HepG2 (cell line): ENCODE data around the gene NDE1. TPM values are rescaled to one million over a fixed set of nuclear protein-coding genes. Genes with fewer than 3 reads are reported as not detected.

Experiments used
- ARNT ChIP-seq: fragments of 450-650 bp; IDR thresholded peaks from 2 replicates; pipeline ENCODE4 v1.6.1; 2017
- CREBL2 ChIP-seq: sonication (generic); formaldehyde crosslinking; IDR thresholded peaks from 2 replicates; pipeline ENCODE4 v1.8.1; 2023; ENCODE audit warnings: missing genetic modification reagents, mild to moderate bottlenecking, borderline replicate concordance
- ELK4 ChIP-seq: sonication (generic); formaldehyde crosslinking; IDR thresholded peaks from 2 replicates; pipeline ENCODE4 v1.9.0; 2021; ENCODE audit warnings: missing genetic modification reagents, borderline replicate concordance
- ETV5 ChIP-seq: IDR thresholded peaks from 2 replicates; pipeline ENCODE4 v1.6.1; 2018; ENCODE audit warnings: missing biosample characterization, missing genetic modification reagents, inconsistent platforms, borderline replicate concordance
- FOXK2 ChIP-seq: fragments of 450-650 bp; IDR thresholded peaks from 2 replicates; pipeline ENCODE4 v1.6.1; 2016
- KAT7 ChIP-seq: IDR thresholded peaks from 2 replicates; pipeline ENCODE4 v1.6.1; 2018; ENCODE audit warnings: borderline replicate concordance, missing compliant biosample characterization
- MED1 ChIP-seq: sonication (generic); formaldehyde crosslinking; IDR thresholded peaks from 2 replicates; pipeline ENCODE4 v1.4.0; 2020; ENCODE audit warnings: missing genetic modification reagents
- NAIF1 ChIP-seq: sonication (generic); formaldehyde crosslinking; IDR thresholded peaks from 2 replicates; pipeline ENCODE4 v1.5.0; 2020; ENCODE audit warnings: mild to moderate bottlenecking, missing genetic modification reagents, borderline replicate concordance
- SOX5 ChIP-seq: IDR thresholded peaks from 2 replicates; pipeline ENCODE4 v1.6.1; 2016; ENCODE audit warnings: borderline replicate concordance
- SRSF4 ChIP-seq: fragments of 200-400 bp; formaldehyde crosslinking; IDR thresholded peaks from one replicate; pipeline ENCODE4 v1.6.1; 2018; ENCODE audit warnings: mild to moderate bottlenecking, low read depth, low read length, moderate library complexity; ENCODE audit not compliant: poor library complexity, severe bottlenecking
- ZHX2 ChIP-seq, 2 experiments: sonication (generic) in 1 of 2; formaldehyde crosslinking in 1 of 2; IDR thresholded peaks; 2 replicates each; pipeline versions ENCODE4 v1.6.1 to v1.9.0; 2014 to 2022; ENCODE audit warnings: antibody characterized with exemption in 1 of 2, borderline replicate concordance in 1 of 2, inconsistent platforms in 1 of 2, low read depth in 1 of 2, missing genetic modification reagents in 1 of 2
- ZNF207 ChIP-seq: fragments of 450-650 bp; IDR thresholded peaks from 2 replicates; pipeline ENCODE4 v1.6.1; 2016; ENCODE audit warnings: antibody characterized with exemption, borderline replicate concordance
- ZNF225 ChIP-seq: sonication (generic); formaldehyde crosslinking; IDR thresholded peaks from 2 replicates; pipeline ENCODE4 v1.4.0; 2020; ENCODE audit warnings: mild to moderate bottlenecking, missing genetic modification reagents
- ZNF724P ChIP-seq: sonication (generic); formaldehyde crosslinking; IDR thresholded peaks from 2 replicates; pipeline ENCODE4 v1.8.0; 2022; ENCODE audit warnings: missing genetic modification reagents, borderline replicate concordance
- ZNF775 ChIP-seq: sonication (generic); formaldehyde crosslinking; IDR thresholded peaks from 2 replicates; pipeline ENCODE4 v1.4.0; 2020; ENCODE audit warnings: missing genetic modification reagents, mild to moderate bottlenecking, moderate library complexity, borderline replicate concordance
- ZNF850 ChIP-seq: sonication (generic); formaldehyde crosslinking; conservative IDR thresholded peaks from 2 replicates; pipeline ENCODE4 v1.9.0; 2021; ENCODE audit warnings: mild to moderate bottlenecking, missing genetic modification reagents
- polyA plus RNA-seq, 8 experiments: library from polyadenylated mRNA; depleted of rRNA in 3 of 8; stranded (reverse) in 7 of 8; unstranded in 1 of 8; fragments of >200 nt; fragmentation: Illumina TruSeq in 4 of 8; extraction: Trizol in 4 of 8; gene quantifications; 2 replicates each; pipeline versions ENCODE4 v1.2.1 to v1.2.3, GENCODE V29; 2011 to 2016; ENCODE audit warnings: low read depth in 4 of 8, missing spikeins in 1 of 8, mixed read lengths in 1 of 8; ENCODE audit not compliant: insufficient read depth in 1 of 8
- total RNA-seq, 5 experiments: library from RNA; depleted of rRNA; stranded (reverse); fragments of >200 nt; fragmentation: Illumina TruSeq; extraction: Trizol; gene quantifications; 2 replicates each; pipeline ENCODE4 v1.2.3, GENCODE V29; 2016; ENCODE audit warnings: low read depth in 1 of 5
- TF ChIP-seq, protein P1 (sequence below): sonication (generic); formaldehyde crosslinking; conservative IDR thresholded peaks from 2 replicates; pipeline ENCODE4 v1.8.0; 2022; ENCODE audit warnings: mild to moderate bottlenecking, moderate library complexity, missing genetic modification reagents
- TF ChIP-seq, protein P2 (sequence below): sonication (generic); formaldehyde crosslinking; IDR thresholded peaks from 2 replicates; pipeline ENCODE4 v1.8.1; 2023; ENCODE audit warnings: mild to moderate bottlenecking, missing genetic modification reagents, borderline replicate concordance
- TF ChIP-seq, protein P3 (sequence below): sonication (generic); formaldehyde crosslinking; IDR thresholded peaks from 2 replicates; pipeline ENCODE4 v1.4.0; 2020; ENCODE audit warnings: missing genetic modification reagents, low read depth, mild to moderate bottlenecking, borderline replicate concordance

Gene NDE1
- total and polyA plus RNA-seq, 2 of the 13 experiments (the other 11 are each of a cell fraction or from before 2014, with no cell fraction given), result 40.9 to 72.5 TPM

- 0 out of 2 replicates have a peak, but pooled peaks have one; percentile 34 for TF ChIP-seq ZHX2 (IDR thresholded peaks at IDR 0.05; ENCODE audit: low read depth)
- no peak for TF ChIP-seq ZHX2 (CRISPR knock-in tag; IDR thresholded peaks at IDR 0.05; ENCODE audit: borderline replicate concordance)
- TF ChIP-seq, protein P1, sequence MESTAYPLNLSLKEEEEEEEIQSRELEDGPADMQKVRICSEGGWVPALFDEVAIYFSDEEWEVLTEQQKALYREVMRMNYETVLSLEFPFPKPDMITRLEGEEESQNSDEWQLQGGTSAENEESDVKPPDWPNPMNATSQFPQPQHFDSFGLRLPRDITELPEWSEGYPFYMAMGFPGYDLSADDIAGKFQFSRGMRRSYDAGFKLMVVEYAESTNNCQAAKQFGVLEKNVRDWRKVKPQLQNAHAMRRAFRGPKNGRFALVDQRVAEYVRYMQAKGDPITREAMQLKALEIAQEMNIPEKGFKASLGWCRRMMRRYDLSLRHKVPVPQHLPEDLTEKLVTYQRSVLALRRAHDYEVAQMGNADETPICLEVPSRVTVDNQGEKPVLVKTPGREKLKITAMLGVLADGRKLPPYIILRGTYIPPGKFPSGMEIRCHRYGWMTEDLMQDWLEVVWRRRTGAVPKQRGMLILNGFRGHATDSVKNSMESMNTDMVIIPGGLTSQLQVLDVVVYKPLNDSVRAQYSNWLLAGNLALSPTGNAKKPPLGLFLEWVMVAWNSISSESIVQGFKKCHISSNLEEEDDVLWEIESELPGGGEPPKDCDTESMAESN, result no peak
- TF ChIP-seq KAT7 (CRISPR knock-in tag), result no peak
- TF ChIP-seq ZNF207, result no peak
- no peak for TF ChIP-seq ZNF775 (CRISPR knock-in tag)
- no peak for TF ChIP-seq ARNT
- 0 out of 2 replicates have a peak, but pooled peaks have one; percentile 56 for TF ChIP-seq ZNF225 (CRISPR knock-in tag)
- no peak for TF ChIP-seq MED1
- no peak for TF ChIP-seq ELK4
- TF ChIP-seq SRSF4, result no peak
- no peak for TF ChIP-seq NAIF1 (CRISPR knock-in tag)
- no peak for TF ChIP-seq ZNF724P (CRISPR knock-in tag)
- TF ChIP-seq, protein P2, sequence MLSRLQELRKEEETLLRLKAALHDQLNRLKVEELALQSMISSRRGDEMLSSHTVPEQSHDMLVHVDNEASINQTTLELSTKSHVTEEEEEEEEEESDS (CRISPR knock-in tag), result no peak
- no peak for TF ChIP-seq ETV5 (CRISPR knock-in tag)
- no peak for TF ChIP-seq SOX5 (CRISPR knock-in tag)
- no peak for TF ChIP-seq FOXK2
- TF ChIP-seq, protein P3, sequence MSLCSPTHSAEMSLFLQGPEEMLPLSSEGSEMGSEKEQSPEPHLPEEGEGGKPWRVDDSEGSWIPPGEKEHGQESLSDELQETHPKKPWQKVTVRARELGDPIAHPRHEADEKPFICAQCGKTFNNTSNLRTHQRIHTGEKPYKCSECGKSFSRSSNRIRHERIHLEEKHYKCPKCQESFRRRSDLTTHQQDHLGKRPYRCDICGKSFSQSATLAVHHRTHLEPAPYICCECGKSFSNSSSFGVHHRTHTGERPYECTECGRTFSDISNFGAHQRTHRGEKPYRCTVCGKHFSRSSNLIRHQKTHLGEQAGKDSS (CRISPR knock-in tag), result peak; percentile 45; the same call in 1 of the 2 replicates
- no peak for TF ChIP-seq CREBL2 (CRISPR knock-in tag)
- no peak for TF ChIP-seq ZNF850 (CRISPR knock-in tag)
Measured at GRCh38 chr16:15607700-15608396, 42.2 kb upstream of the NDE1 start (continued).
